Measurements from ENCODE around the gene CPEB3. TPM values are rescaled to one million over a fixed set of nuclear protein-coding genes. Genes with fewer than 3 reads are reported as not detected.

CPEB3 gene
- total RNA-seq, 2 experiments from 2014 or later, result 0.66 to 3.2 TPM

DNA sequence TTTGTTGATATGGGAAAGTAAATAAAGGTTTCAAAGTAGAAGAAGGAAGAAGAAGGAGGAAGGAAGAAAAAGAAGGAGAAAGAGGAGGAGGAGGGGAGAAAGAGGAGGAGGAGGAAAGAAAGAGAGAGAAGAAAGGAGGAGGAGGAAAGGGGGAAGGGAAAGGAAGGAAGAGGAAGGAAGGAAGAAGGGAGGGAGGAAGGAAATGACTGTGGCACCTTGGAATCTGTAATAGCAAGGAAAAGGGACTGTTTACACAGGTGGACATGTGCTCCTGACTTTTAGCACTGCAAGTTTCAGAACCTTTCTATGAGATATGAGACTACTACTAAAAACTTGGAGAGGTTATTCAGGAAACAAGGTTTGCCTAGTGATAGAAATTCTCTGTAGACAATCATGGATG lies 214.2 kb downstream of the CPEB3 start:
- no peak for DNase-seq (ENCODE audit: low spot score)
- Histone ChIP-seq H3K9me3 (ENCODE audit: low read length) (no peaks in the 10 kb centered on the region), H3K4me1 (ENCODE audit: insufficient read depth, low read length, poor library complexity, severe bottlenecking) (no peaks in the 10 kb centered on the region), H3K4me3 (ENCODE audit: low read depth, low read length, poor library complexity, severe bottlenecking) (no peak overlapping the region), H3K27ac (ENCODE audit: low read depth, low read length, poor library complexity, severe bottlenecking) (no peak overlapping the region), H3K4me2 (ENCODE audit: low read length) (no peak overlapping the region), H2AFZ (ENCODE audit: low read length) (no peak overlapping the region), H3K36me3 (ENCODE audit: insufficient read depth, low read length) (no peaks in the 10 kb centered on the region), H3K9me2 (ENCODE audit: insufficient read depth, low read length) (no peaks in the 10 kb centered on the region), H4K20me1 (ENCODE audit: insufficient read depth, low read length) (no peaks in the 10 kb centered on the region), H3K79me2 (ENCODE audit: insufficient read depth, low read depth, low read length) (no peaks in the 10 kb centered on the region)
- ChIA-PET POLR2A (interaction anchor here (0.7 kb wide), 1 partner anchor 49 kb away, joined by 3 read pairs; no protein-coding TSS in a partner anchor), CTCF (ENCODE audit: unreplicated experiment) (no interaction called here)
- intact Hi-C loops (cut with micrococcal nuclease; ENCODE audit: unreplicated experiment), result no loop called here
- no TSS peak for BruUV-seq (replicated peaks)
- TF ChIP-seq, protein P1, sequence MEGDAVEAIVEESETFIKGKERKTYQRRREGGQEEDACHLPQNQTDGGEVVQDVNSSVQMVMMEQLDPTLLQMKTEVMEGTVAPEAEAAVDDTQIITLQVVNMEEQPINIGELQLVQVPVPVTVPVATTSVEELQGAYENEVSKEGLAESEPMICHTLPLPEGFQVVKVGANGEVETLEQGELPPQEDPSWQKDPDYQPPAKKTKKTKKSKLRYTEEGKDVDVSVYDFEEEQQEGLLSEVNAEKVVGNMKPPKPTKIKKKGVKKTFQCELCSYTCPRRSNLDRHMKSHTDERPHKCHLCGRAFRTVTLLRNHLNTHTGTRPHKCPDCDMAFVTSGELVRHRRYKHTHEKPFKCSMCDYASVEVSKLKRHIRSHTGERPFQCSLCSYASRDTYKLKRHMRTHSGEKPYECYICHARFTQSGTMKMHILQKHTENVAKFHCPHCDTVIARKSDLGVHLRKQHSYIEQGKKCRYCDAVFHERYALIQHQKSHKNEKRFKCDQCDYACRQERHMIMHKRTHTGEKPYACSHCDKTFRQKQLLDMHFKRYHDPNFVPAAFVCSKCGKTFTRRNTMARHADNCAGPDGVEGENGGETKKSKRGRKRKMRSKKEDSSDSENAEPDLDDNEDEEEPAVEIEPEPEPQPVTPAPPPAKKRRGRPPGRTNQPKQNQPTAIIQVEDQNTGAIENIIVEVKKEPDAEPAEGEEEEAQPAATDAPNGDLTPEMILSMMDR (conservative IDR thresholded peaks at IDR 0.05; ENCODE audit: low read length), result no peak
- no peak for TF ChIP-seq EZH2phosphoT487 (IDR thresholded peaks at IDR 0.05; ENCODE audit: borderline replicate concordance, low read depth, low read length)

DNA sequence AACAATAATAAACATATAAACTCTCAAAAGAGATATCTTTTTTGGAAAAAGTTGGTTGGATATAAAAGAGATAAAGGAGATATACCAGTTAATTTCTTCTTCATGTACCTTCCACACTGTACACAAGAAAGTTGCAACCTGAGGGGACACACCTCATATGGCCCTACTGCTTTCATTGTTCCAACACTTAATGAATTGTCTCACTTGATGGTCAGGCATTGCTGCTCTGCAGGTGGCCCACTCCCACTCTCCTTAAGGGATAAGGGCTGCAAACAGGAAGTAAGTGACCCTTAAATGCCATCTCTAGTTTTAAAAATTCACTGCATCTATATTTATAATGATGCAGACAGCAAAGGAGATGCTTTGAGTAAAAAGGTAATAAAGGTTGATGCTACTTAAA lies 215.0 kb downstream of the CPEB3 start:
- H3K9me2 ChIP-seq (ENCODE audit: insufficient read depth, low read length), result no peaks in the 10 kb centered on the region
- CTCF ChIA-PET (ENCODE audit: unreplicated experiment), result no interaction called here
- no peak for TF ChIP-seq EZH2phosphoT487 (IDR thresholded peaks at IDR 0.05; ENCODE audit: borderline replicate concordance, low read depth, low read length)
- TF ChIP-seq, protein P1 (conservative IDR thresholded peaks at IDR 0.05; ENCODE audit: low read length), result no peak

DNA sequence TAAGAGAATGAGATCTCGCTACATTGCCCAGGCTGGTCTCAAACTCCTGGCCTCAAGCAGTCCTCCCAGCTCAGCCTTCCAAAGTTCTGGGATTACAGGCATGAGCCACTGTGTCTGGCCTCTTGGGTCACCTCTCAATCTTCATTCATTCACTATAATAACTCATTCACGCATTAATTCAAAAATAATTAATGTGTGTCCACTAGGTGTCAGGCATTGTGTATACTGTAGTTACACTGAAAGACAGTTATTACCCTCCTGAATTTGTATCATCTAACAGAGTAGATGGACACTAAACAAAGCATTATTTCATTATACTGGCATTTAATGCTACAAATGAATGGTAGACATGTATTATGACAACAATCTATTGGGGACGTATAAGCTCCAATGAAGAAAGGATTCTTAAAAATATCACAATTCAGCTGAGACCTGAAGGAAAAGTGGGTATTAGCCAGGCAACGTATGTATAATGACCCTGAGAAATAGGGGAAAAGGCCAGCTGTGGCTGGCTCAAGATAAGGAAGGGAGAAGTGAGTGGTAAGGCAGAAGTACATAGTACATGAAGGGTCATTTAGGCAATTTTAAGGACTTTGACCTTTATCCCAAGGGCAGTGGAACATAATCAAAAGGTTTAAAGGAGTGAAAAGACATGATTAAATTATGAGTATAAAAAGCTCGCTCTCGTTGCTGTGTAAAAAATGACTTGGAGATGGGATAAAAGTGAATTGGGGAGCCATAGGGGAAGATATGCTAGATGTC lies 216.6 kb downstream of the CPEB3 start:
- Histone ChIP-seq H4K20me1 (ENCODE audit: insufficient read depth, low read length) (no peaks in the 10 kb centered on the region), H3K4me2 (ENCODE audit: low read length) (no peak overlapping the region), H3K79me2 (ENCODE audit: insufficient read depth, low read depth, low read length) (no peaks in the 10 kb centered on the region), H2AFZ (ENCODE audit: low read length) (no peak overlapping the region), H3K27ac (ENCODE audit: low read depth, low read length, poor library complexity, severe bottlenecking) (no peak overlapping the region), H3K36me3 (ENCODE audit: insufficient read depth, low read length) (no peaks in the 10 kb centered on the region), H3K9me2 (ENCODE audit: insufficient read depth, low read length) (no peaks in the 10 kb centered on the region), H3K9me3 (ENCODE audit: low read length) (no peaks in the 10 kb centered on the region), H3K4me1 (ENCODE audit: insufficient read depth, low read length, poor library complexity, severe bottlenecking) (no peaks in the 10 kb centered on the region), H3K4me3 (ENCODE audit: low read depth, low read length, poor library complexity, severe bottlenecking) (no peak overlapping the region)
- POLR2A ChIA-PET, result interaction anchor here (0.5 kb wide), 1 partner anchor 146 kb away, joined by 4 read pairs; no protein-coding TSS in a partner anchor
- BruUV-seq (replicated peaks), result no TSS peak
- peak; percentile 44 for DNase-seq (ENCODE audit: low spot score)
- CTCF ChIA-PET (ENCODE audit: unreplicated experiment), result interaction anchor here (0.9 to 1.0 kb wide), 2 partner anchors 217 to 337 kb away, joined by 3 to 4 read pairs; partner anchors contain the start of genes CPEB3 and MARCHF5
- intact Hi-C loops (cut with micrococcal nuclease; ENCODE audit: unreplicated experiment), result no loop called here
- TF ChIP-seq, protein P1 (conservative IDR thresholded peaks at IDR 0.05; ENCODE audit: low read length), result peak; percentile 74
- TF ChIP-seq EZH2phosphoT487 (IDR thresholded peaks at IDR 0.05; ENCODE audit: borderline replicate concordance, low read depth, low read length), result no peak

More for the DNA sequence above, 215.0 kb downstream of the CPEB3 start:
- Histone ChIP-seq H3K27ac (ENCODE audit: low read depth, low read length, poor library complexity, severe bottlenecking) (no peak overlapping the region), H4K20me1 (ENCODE audit: insufficient read depth, low read length) (no peaks in the 10 kb centered on the region), H2AFZ (ENCODE audit: low read length) (no peak overlapping the region), H3K4me3 (ENCODE audit: low read depth, low read length, poor library complexity, severe bottlenecking) (no peak overlapping the region), H3K79me2 (ENCODE audit: insufficient read depth, low read depth, low read length) (no peaks in the 10 kb centered on the region), H3K9me3 (ENCODE audit: low read length) (no peaks in the 10 kb centered on the region), H3K4me2 (ENCODE audit: low read length) (no peak overlapping the region), H3K36me3 (ENCODE audit: insufficient read depth, low read length) (no peaks in the 10 kb centered on the region), H3K4me1 (ENCODE audit: insufficient read depth, low read length, poor library complexity, severe bottlenecking) (no peaks in the 10 kb centered on the region)
- no peak for DNase-seq (ENCODE audit: low spot score)
- intact Hi-C loops (cut with micrococcal nuclease; ENCODE audit: unreplicated experiment), result no loop called here
- POLR2A ChIA-PET, result interaction anchor here (0.5 to 1.2 kb wide), 3 partner anchors 33 to 269 kb away, joined by 3 to 6 read pairs (median 3); no protein-coding TSS in a partner anchor
- BruUV-seq (replicated peaks), result no TSS peak
